Measurements from ENCODE around the gene TGM3.

GRCh38 chr20:2273634-2274302 lies 22.0 kb upstream of the TGM3 start:
- TF ChIP-seq CTCF (conservative IDR thresholded peaks at IDR 0.05) (no peak), EZH2 (IDR thresholded peaks at IDR 0.05; ENCODE audit: low read depth) (no peak)
